SIG-M5 (cell line): Measurements from ENCODE around the gene ENTPD2.

Experiments used
- DNase-seq: peaks from one replicate; lab custom pipeline; 2025; lab: John Stamatoyannopoulos, UW

Gene ENTPD2

DNA sequence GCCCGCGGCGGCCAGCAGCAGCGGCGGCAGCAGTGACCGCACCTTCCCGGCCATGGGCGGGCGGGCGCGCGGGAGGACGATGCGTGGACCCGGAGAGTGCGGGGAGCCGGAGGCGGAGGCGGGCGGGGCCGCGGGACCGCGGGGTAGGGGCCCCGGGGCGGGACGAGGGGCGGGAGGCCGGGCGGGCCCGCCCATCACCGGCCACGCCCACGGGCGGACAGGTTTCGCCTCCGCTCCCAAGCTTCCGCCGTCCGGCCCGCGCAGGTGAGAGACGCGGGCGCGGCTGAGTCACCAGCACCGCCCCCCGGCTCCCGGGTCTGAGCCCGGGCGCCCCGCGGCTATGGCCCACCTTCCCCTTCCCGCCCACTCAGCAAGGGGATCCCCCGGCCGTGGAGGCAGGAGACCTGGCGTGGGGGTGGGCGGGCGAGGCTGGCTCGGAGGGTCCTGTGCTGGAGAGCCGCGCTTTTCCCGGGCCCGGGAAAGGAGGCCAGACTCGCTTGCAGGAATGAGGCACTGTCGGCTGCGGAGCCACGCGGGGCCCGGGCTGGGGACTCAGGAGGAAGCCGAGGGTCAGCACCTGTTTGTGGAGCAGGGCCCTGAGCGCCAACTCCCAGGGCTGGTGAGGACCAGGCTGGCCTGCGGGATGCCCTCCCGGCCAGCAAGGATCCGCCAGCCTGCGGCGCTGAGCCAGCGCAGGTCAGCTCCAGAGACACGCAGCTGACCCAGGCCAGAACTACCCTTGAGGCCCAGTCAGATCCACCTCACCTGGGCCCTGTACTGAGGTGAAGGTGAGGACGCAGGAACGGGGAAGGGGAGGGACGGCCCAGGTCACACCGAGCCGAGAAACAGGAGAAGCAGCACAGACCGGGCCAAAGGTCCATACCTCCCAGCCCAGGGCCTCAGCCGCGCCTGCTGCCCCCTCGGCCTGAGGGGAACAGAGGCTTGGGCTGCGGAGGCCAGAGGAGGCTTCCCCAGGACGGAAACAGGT, at the start of gene ENTPD2:
Gene ENTPD2 (minus strand): TSS at position 118 of the 988 bp plus-strand sequence. CDS start 64 bp downstream, at position 54.
- no peak for DNase-seq

DNA sequence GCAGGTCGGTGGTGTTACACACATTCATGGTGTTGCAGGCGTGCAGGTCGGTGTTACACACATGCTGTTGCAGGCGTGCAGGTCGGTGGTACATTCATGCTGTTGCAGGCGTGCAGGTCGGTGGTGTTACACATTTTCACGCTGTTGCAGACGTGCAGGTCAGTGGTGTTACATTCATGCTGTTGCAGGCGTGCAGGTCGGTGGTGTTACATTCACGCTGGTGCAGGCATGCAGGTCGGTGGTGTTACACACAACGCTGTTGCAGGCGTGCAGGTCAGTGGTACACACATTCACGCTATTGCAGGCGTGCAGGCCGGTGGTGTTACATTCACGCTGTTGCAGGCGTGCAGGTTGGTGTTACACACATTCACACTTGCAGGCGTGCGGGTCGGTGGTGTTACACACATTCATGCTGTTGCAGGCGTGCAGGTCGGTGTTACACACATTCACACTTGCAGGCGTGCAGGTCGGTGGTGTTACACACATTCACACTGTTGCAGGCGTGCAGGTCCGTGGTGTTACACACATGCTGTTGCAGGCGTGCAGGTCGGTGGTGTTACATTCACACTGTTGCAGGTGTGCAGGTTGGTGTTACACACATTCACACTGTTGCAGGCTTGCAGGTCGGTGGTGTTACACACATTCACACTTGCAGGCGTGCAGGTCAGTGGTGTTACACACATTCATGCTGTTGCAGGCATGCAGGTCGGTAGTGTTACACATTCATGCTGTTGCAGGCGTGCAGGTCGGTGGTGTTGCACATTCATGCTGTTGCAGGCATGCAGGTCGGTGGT, 49.5 kb upstream of the ENTPD2 start:
- DNase-seq, result no peak

DNA sequence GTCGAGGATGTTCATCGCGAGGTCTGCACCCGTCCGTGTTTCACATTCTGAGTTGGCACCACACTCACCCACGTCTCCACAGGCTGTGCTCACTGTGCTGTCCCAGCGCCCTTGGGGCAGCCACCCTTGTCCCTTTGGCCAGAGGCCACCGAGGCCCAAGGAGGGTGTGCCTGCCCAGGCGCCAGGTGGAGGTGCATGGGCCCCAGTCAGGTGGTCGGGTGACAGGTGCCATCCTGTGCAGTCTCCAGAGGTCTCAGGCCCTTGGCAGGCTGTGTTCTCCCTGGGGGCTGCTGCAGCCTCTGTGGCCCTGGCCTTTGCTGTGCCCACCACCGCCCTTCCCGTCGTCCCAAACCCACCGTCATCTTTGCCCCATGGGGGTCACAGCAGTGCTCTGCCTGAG, 45.4 kb upstream of the ENTPD2 start:
- DNase-seq, result no peak

DNA sequence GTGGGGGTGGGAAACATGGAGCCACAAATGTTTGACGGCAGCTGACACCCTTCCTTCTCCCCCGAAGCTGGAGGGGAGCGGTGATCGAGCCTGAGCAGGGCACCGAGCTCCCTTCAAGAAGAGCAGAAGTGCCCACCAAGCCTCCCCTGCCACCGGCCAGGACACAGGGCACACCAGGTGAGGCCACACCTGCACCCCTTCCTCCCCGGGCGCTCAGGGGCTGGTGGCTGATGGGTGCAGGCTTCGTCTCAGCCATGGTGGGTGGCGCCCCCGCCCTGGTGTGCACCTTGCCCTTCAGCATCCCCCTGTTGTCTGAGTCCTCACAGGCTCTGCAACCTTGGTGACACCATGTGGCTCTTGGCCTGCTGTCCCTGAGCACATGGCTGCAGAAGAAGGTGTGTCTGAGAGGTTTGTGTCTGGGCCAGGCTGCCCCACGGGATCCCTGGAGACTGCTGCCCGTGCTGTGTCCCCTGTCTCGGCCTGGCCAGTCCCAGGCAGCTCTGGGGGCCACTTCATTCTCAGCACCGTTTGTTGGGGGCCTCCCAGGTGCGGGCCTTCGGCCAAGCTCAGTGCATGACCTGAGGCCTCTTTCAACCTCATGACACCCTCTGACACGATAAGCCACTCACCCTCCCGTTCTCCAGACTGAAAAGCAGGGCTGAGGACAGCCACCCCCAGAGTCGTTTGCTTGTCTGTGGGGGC, 44.1 kb upstream of the ENTPD2 start:
- DNase-seq, result no peak

DNA sequence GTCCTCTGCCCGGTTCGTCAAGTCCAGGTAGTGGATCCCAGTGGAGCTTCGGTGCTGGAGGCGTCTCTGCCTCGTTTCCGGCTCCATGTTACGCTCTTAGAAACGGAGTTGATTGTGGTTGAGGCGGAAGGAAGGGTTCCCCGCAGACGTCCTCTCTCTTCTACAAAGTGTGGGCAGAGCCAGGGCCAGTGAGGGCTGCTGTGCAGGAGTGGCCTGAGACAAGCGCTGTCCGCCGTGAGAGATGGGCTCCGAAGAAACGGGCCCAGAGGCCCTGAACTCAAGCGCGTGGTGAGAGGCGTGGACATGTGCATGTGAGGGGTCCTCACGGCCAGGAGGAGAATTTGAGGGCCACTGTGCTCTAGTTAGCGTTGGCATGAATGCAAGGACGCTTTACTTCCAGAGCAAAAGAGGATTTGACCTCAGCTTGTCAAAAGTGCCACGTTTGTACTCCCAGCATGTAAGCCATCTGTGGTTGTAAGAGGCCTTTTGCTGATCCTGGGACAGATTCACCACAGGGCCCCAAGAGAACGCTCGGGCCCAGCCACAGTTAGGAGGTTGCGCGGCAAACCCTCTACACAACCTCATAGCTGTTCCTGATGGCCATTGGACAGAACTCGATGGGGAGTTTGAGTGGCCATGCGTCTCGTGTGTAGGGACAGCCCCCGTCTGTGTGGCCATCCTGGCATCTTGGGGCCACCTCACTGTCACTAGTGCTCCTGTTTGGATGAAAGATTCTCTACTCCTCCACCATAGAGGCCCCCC, 43.1 kb upstream of the ENTPD2 start:
- no peak for DNase-seq

DNA sequence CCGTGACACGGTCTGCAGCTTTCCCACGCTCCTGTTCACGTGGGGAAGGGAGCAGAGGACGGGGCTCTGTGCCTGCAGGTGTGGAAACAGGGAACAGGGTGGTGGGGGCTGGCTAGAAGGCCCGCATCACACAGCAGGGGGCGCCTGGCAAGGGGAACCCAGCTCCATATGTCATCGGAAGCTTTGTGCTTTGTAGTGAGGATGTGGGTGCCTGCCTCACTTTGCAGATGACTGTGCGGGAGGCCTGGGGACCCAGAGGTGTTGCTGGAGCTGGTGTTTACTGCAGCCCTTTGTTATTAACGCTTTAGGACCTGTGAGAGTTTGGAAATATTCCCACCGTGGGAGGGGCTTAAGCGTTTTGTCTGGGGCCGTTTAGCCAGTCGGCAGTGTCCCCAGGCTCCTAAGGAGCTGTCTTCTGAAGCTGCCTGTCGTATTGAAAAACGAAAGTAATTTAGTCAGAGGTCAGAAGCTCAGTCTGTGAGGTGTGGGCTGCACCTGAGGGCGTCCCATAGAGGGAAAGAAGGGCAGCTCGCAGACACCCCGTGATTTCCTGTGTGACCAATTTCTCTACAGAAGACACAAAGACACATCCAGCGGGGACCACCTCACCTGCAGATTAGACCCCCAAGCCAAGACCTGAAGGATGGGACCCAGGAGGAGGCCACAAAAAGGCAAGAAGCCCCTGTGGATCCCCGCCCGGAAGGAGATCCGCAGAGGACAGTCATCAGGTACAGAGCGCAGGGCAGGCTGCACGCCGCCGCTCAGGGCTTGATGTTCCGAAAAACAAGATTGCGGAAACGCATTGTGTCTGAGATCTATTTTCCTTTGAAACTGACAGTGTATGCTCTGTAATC, 42.0 kb upstream of the ENTPD2 start:
- DNase-seq, result no peak

DNA sequence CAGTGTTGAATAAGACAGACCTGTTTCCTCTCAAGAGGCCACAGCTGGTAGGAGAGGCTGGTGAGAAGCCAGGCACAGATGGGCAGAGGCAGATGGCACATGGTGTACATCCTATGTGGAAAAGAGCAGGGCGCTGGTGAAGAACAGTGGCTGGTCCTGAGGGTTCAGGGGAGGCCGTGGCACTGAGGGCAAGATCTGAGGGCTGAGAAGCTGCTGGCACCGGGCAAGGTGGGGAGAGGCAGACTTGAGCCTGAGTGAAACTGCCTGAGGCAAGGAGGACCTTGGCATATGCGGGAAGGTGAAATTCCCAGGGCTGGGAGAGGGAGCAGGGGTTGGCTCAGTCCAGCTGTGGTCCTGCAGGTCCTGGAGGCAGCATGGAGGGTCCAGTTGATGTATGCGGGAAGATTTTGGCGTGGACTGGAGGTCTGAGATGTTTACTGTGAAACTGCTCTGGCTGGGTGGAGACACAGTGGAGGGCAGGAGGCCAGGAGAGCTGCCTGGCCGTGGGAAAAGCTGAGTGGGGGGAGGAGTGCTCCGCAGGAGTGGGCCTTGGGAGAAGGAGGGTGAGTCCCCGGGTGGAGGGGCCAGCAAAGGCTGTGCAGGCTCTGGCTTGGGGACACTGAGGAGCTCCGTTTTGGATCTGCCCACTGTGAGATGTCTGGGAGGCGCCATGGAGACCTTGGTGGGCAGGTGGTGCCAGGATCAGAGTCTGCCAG, 35.5 kb upstream of the ENTPD2 start:
- no peak for DNase-seq

DNA sequence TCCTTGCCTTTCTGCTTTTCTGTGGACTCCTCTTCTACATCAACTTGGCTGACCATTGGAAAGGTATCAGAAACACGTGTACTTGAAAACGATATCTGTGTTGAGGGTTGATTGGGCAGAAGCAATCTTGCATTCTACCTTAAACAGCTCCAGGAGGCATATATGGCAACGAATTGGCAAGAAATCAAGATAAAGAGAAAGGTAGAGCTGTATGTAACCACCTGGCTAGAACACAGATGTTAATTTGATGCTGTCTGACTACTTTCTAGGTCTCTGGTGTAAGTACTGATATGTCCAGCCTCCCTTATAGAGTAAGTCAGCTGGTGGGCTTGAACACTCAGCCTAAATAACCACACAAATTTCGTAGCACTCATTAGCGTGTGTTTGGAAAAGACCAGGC, 34.3 kb upstream of the ENTPD2 start:
- no peak for DNase-seq

DNA sequence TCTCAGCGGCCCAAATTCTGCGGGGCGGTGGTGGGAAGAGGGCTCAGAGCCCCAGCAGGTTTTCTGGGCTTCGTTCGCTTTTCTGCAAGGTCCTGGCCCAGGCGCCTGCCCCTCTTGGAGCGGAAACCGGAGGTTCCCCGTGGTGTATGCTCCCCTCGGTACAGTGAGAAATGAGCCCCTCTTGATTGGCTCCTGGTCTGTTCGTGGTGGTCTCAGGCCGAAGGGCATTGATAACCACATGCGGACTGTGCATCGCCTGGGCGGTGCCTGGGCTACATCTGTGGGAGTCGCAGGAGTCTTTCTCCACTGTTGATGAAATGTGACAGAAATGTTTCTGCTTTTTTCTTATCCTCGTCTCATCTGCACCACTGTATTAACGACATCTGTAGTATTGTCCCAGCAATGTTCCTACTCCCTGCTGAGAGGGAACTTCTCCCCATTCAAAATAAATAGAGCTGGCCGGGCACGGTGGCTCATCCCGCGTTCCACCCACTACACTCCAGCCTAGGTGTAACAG, 33.6 kb upstream of the ENTPD2 start:
- no peak for DNase-seq

DNA sequence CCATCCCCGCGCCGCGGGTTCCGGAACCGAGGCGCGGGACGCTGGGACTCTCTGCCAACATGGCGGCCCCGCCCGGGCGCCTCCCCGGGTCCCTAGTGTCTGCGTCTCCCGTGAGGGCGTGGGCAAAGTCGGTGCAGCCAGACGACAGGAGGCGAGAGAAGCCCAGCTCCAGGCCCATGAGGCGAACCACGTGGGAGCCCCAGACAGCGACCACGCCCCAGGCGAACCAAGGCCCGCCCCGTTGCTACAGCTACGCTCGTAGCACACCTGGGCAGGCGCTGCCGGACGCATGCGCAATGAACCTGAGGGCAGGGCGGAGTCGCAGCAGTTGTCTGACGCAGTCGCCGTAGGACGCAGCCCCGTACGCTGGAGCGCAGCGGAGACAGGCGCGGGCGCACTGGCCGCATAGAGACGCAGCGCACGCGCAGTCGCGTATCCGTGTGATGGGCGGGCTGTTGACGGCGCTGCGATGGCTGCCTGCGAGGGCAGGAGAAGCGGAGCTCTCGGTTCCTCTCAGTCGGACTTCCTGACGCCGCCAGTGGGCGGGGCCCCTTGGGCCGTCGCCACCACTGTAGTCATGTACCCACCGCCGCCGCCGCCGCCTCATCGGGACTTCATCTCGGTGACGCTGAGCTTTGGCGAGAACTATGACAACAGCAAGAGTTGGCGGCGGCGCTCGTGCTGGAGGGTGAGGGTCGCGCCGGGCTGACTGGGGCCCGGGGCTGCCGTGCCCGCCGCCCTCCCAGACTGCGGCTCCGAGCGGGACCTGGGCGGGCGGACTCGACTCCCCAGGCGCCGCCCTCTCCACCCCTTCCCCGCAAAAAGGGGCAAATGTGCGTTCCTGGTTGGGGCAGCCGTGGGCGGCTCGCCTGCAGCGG, 32.9 kb upstream of the ENTPD2 start, which contains the start of gene MAN1B1:
Gene MAN1B1 (plus strand): TSS at position 455 of the 878 bp plus-strand sequence. CDS start 15 bp downstream, at position 470.
- peak; percentile 81 for DNase-seq

DNA sequence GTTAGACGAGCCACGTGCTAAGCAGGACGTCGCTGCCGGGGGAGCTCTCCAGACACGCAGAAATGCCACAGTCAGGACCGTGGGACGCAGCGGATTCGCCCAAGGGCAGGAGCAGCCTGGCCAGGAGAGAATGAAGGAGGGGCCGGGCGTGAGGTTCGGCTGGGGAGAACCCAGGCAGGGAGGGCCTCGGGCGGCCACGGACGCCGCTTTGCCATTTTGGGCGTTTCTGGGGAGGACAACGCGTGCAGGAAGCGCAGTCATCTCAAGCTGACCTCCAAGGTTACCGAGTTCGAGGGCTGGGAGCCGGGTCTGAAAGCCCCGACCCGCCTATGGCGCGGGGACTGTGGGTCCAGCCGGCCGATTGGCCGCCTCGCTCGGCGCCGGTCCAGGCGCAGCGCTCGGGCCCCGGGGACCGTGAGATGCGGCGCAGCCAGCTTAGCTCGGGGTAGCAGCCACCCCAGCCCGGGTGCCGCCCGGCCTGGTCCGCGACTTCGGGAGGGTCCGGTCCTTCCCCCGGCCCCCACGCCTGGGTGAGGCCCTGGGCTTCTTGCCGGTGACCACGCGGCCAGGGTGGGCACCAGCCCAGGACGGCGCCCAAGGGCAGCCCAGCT, 32.2 kb upstream of the ENTPD2 start:
- no peak for DNase-seq

DNA sequence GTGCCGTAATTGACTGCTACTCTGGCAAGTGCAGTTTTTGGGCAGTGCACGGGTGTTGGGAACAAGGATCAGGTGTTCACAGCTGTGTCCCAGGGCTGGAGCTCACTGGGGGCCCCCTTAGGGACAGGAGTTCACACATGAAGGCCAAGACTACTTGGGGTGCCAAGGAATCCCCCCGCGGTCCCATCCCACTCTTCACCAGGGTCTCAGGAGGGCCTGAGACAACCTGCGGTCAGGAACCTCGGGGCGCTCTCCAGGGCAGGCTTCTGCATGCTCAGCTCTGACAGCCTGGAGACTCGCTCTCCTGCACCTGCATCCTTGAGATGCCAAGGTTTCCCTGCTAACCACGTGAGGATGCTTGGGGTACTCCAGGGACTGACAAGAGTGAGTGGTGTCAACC, 30.7 kb upstream of the ENTPD2 start:
- no peak for DNase-seq

DNA sequence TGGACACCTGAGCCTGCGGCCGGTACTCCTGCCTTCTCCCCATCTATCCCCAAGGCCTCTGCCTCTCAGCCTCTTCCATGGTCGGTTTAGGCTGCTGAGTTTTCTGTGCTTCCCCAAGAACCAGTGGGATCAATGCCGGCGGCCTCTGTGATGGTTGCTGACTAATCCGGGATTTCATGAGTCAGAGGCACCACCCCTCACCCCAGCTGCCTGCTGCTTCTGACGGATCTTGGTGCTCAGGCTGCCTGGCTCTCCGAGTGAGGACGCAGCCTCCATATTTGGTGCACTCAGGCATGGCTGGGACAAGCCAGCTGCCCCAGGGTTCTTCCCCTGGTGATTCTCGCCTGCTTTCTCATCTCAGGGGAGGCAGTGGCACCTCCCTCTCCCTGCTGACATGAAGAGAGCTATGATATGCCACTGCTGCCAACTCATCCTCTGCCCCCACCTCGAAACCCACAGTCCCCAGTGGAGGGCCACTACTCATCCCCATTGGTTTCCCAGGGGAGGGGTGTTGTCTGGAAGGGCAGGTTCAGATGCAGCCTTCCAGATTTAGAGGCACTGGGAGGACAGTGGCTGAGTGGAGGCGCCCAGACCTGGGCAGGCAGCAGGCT, 29.6 kb upstream of the ENTPD2 start:
- no peak for DNase-seq

DNA sequence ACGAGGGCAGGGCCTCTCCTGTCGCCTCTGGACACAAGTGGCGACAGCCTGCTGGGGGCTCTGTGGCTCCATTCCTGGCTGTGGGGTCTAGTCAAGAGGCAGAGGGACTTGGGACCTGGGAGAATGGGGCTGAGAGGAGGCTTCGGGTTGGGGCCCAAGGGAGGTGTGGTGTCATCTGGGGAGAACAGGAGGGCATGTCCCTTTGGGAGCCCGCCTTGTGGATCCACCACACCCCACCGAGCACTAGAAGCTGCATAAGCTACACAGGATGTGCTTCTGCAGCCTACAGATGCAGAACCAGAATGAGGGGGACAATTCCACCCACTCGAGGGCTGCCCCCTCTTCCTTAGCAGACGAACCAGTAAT, 29.0 kb upstream of the ENTPD2 start:
- DNase-seq, result no peak

DNA sequence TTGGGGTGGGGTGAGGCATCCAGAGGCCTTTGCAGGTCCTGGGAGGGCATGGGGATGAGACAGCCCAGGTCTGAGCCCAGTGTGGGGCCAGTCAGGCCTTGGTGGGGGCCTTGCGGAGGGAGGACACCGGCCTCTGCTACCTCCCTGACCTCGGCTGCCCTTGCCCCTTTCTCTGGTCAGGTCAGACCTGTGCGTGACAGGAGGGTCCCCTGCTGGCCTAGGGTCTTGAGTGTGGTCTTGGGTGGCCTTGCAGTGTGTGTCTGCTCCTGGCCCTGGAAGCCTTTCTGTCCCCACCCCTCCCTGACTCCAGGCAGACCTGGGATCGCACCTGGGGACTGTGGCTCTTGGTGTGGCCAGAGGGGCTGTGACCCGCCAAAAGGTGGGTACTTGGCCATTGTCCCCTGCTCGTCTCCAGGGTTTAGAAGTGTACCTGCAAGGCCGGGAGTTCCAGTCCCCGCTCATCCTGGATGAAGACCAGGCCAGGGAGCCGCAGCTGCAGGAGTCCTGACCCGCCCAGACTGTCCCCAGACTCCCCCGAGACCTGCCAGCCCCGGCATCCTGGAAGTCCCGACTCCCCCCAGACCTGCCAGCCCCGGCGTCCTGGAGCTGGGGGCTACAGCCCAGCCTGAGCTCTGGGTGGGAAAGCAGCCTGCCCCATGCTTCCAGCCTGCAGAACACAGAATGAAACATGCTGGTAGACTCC, 28.5 kb upstream of the ENTPD2 start:
- no peak for DNase-seq

DNA sequence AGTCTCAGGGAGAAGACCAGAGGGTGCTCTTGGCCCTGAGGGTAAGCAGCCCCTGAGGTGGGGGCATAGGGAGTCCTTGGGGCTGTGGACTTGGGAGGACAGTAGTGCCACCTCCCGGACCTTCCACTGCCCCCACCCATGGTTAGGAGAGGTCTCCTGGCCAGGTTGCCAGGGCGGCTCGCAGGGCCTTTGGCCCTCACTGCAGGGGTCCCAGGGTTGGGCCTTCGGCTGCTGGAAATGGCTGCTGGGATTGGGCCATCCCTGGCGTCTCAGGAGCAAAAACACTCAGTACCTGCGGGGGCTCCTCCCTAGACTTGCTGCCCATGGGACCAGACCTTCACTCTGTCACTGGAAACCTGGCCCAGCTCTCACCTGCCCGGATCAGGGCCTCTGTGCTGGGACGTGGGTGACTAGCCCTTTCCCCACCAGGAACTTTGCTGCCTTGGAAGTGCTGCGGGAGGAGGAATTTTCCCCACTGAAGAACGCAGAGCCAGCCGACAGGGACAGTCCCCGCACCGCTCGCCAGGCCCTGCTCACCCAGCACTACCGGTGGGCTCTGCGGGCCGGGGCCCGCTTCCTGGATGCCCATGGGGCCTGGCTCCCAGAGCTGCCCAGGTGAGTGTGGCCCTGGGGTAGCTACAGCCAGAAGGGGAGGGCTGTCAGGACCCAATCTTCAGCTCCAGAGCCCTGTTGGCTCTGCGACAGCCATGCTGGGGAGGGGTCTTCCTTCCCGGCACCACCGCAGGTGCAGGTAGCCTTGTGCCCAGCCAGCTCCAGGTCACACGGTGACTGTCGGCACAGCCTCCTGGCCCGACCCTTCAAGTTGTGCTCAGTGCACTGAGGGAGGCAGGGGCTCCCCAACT, 26.6 kb upstream of the ENTPD2 start:
- no peak for DNase-seq
